Transverse colon (tissue), 4 donors: ENCODE data around the gene AOX1.

Experiments used
- EP300 ChIP-seq: sonication (generic); formaldehyde crosslinking; IDR thresholded peaks from one replicate; pipeline ENCODE4 v1.6.1; 2017; ENCODE audit warnings: antibody characterized with exemption, low read depth
- POLR2A ChIP-seq: fragments of 450-650 bp; IDR thresholded peaks from one replicate; pipeline ENCODE4 v1.6.1; 2016; ENCODE audit warnings: antibody characterized with exemption, mild to moderate bottlenecking, moderate library complexity
- POLR2AphosphoS5 ChIP-seq, 3 donors: sonication (generic); formaldehyde crosslinking; IDR thresholded peaks; one replicate each; pipeline ENCODE4 v1.6.1; 2016; ENCODE audit warnings: antibody characterized with exemption in 3 of 3
- TF ChIP-seq, protein P1 (sequence below), 5 experiments: fragments of 200-600 bp in 3 of 5; fragments of 450-650 bp in 2 of 5; sonication (generic) in 3 of 5; IDR thresholded peaks; 1 replicate in 2 of 5; 2 replicates in 3 of 5; pipeline ENCODE4 v1.5.1; 2016 to 2017; ENCODE audit warnings: antibody characterized with exemption in 5 of 5, inconsistent platforms in 3 of 5, mild to moderate bottlenecking in 2 of 5, moderate library complexity in 1 of 5

- TF ChIP-seq, protein P1, sequence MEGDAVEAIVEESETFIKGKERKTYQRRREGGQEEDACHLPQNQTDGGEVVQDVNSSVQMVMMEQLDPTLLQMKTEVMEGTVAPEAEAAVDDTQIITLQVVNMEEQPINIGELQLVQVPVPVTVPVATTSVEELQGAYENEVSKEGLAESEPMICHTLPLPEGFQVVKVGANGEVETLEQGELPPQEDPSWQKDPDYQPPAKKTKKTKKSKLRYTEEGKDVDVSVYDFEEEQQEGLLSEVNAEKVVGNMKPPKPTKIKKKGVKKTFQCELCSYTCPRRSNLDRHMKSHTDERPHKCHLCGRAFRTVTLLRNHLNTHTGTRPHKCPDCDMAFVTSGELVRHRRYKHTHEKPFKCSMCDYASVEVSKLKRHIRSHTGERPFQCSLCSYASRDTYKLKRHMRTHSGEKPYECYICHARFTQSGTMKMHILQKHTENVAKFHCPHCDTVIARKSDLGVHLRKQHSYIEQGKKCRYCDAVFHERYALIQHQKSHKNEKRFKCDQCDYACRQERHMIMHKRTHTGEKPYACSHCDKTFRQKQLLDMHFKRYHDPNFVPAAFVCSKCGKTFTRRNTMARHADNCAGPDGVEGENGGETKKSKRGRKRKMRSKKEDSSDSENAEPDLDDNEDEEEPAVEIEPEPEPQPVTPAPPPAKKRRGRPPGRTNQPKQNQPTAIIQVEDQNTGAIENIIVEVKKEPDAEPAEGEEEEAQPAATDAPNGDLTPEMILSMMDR (IDR thresholded peaks at IDR 0.05): no peak
- TF ChIP-seq POLR2A: no peak
- TF ChIP-seq EP300: no peak
- no peak for TF ChIP-seq POLR2AphosphoS5 (IDR thresholded peaks at IDR 0.05)
These were observed 27.9 kb downstream of the AOX1 start for GRCh38 chr2:200613692-200614091.
